IPS DF 4.7 (cell line): Measurements from ENCODE around the gene LAMA4.
A peak's percentile ranks its signal among the peaks of the same experiment; 100 is the strongest.

Experiments
- DNase-seq: peaks from one replicate; pipeline ENCODE4 v3.0.0-alpha.2; 2013; ENCODE audit warnings: low spot score; ENCODE audit errors: extremely low read depth

The LAMA4 gene

DNA sequence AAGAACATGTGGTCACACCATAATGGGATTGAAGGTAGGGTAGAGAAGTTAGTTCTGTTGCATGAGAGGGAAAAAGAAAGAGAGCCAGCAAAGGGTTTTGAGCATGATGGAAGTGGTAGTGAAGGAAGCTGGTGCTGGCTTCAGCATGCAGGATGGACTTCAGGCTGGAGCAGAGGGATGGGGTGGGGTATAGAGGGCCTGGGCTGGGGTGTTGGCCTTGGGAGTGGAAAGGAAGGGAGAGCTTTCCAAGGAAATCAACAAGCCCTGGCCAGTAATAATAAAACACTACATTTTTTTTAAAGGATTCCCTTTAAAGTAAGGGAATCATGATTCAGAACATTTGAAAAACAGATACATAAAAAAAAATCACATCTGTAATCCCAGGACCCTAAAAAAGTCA, 61.2 kb downstream of the LAMA4 start:
- no peak for DNase-seq

DNA sequence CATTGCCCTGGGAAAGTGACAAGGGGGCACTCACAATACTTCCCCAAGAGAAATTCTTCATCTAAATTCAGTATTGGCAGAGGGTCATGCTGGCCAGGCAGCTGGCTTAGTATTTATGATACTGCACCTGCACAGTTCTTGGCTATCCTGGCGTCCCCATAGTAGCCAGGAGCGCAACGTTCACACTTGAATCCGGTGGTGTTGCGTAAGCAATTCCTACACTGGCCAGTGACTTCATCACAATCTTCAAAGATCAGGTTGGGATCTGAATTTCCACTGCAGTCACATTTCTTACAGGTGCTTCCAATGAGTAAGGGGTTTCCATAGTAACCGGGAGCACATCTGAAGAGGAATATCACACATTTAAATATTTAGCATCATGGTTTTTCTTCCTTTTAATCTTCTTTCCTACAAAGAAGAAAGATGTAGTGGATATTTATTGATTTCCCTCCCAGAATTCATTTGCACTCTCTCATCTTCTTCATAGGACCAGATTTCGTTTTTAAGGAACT, 62.8 kb downstream of the LAMA4 start:
- no peak for DNase-seq

DNA sequence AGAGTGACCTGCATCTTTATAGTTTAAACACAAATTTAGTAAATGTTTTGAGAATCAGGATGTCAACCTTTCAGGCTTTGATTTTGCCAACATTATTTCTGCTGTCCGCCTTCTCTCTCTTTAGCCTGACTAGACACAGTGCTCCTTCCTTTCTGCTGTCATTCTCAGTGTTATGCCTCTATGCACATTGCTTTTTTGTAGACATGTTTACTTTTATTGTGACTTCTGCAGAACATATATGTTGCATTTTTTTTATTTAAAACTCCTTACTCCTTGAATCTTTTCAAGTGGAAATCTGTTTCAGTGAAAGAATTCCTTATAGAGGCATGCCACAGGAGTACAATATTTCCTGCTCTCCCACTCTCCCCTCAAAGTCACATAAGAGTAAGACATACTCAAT, 64.2 kb downstream of the LAMA4 start:
- no peak for DNase-seq

DNA sequence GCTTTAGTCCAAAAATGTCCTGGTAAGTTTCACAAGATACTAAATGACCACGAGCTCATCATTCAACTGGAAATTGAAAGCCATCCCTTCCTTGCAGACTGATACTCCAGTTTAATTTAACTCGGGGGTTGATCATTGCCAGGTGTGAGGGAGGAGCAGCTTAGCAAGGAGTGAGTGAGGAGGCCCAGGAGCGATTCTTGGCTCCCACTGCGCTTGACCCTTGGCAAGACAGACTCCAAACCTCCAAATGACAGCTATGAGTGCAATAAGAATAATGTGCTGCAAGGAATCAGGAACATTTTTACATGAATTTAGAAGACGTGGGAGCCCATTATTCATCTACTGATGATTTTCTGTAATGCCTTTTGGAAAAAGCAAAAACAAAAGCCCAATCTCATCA, 64.9 kb downstream of the LAMA4 start:
- no peak for DNase-seq

DNA sequence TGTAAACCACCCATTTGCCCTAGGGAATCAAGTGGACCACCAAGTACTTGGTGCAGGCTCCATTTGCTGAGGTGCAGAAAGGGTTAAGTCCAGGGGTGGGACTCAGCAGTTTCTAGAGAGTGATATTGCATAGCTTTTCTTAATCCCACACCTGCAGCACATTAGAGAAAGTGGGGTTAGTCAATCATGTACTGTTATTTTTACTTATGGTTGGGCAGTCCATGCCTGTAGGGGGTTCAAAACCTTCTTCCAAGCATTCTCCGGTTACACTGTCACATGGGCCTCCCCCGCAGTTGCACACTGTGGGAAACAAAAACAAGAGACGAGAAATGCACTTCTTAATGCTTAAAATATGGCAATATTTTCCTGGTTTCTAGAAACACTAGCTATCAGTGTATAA, 65.5 kb downstream of the LAMA4 start:
- no peak for DNase-seq

DNA sequence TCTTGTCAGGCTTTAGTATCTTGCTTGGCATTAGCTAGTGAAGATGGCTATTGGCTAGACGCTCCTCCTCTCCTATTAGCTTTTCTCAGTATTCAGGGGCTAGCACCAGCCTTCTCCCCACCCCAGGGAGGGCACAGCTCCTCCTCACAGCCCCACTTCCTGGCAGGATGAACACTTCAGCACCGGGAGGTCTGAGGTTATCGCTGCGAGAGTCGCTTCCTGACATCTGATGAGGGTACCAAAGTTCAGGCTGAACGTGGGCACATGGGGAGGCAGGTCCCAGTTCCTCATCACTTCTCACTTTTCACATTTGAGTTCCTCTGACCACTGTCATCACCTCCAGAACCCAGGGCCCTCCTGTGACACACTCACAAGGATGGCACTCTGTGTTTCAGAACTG, 66.6 kb downstream of the LAMA4 start:
- no peak for DNase-seq

DNA sequence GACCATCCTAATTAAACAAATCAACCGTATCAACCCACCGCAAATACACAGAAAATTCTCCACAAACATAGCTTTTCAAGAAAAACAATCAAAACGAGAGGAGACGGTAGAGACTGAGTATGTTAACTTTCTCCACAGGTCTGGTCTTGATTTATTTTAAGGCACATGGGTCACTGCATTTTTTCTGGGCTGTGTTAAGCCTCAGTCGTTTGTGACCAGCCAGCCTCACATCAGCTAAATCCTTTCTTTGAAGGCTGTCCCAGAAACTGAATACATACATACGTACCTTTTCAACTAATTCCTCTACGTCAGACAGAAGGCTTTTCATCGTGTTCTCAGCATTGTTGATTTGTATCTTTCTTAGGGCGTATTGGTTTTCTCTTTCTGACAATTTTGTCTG, 69.4 kb downstream of the LAMA4 start:
- no peak for DNase-seq

DNA sequence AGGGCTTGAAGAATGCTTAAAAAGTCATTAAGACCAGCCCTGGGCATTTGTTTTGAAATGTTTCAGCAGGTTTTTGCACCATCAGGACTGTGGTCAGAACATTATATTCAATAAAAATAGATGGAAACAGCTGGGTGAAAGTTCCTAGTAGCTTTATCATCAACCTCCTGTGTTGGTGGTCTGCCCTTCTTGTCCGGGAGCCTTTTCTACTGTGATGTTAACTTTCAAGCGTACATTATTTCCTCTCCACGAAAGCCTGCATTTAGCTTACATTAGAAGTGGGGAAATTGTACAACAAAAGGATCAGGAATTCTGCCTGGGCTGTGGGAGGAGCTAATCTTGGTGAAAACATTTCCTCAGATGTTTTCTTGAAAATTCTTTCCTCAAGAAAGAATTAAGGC, 71.1 kb downstream of the LAMA4 start:
- no peak for DNase-seq

DNA sequence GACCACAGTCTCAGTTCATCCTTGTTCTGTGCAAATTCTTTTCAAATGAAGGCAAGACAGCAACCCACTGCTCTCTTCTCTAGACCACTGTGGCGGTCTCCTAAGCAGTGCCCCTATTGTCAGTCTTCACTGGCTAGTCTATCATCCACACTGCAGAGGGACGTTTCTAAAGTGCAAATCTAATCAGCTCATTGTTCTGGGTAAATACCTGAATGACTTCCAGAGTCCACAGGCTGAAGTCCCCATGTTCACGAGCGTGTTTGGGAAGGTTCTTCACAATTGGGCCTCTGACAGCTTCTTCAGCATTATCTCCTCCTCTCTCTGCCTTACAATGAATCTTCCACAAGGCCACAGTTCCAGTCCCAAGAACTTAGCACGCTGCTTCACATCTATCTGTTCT, 73.2 kb downstream of the LAMA4 start:
- DNase-seq, result no peak

DNA sequence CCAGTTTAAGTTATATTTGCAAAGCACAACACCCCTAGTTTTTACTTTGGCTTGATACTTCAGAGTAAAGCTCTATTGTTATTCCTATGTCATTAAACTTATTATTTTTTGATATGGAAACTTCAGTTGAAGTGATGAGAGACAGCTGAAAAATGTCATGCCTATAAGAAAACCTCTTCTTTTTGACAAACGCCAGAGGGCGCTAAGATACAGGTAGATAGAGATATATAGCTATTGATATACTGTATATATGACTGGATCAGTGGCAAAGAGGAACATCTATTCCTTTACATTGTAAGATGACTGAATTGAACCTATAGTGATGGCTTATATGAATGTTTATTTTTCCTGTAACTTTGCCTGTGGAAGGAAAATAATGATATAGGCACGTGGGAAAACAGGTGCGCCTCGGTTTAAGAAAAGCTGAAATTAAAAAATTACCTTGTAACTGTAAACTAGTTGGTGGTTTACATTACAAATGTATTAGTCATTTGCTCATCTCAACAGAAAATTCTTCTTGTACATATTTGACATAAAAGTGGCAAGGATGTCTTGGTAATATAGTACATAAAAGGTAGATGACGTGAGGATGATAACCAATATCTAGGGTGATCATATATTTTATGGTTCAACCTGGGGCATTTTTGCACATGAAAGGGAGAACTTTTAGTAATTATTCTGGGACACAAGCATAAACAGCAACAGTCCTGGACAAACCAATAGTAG, 74.1 kb downstream of the LAMA4 start:
- peak; percentile 28 for DNase-seq

DNA sequence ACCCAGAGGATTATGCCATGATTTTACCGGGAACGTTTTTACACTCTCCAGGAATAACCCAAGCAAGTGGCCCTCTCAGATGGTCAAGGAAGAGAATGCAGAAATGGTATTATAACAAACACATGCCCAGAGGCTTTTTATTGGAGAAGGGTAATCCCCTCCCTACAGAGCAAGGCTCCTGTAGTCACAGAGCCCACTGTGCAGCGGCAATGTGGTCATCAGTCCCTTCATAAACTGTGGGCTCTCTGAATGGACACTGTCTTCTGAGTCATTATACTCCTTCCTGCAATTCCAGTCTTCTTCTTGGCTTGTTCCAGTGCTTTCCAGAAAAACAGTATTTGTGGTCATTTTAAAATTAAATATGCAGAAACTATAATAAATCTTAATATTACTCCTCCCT, 74.7 kb downstream of the LAMA4 start:
- no peak for DNase-seq

DNA sequence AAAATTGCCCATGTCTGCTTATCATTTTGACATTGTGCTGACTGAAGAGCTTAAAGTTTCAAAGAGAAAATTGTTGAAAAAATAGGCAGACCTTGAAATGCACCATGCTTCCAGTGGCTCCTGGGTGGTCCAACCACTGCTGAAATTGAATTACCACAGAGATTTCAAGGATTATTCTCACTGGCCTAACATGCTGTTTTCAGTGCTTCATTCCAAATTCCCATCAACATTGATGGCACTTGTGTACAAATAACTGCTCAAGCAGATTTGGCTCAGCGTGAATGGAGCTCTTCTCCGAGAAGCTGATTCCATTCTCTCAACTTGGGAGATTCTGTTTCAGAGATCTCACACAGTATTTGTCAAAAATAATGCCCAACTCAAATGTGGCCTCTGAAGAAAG, 75.5 kb downstream of the LAMA4 start:
- no peak for DNase-seq

DNA sequence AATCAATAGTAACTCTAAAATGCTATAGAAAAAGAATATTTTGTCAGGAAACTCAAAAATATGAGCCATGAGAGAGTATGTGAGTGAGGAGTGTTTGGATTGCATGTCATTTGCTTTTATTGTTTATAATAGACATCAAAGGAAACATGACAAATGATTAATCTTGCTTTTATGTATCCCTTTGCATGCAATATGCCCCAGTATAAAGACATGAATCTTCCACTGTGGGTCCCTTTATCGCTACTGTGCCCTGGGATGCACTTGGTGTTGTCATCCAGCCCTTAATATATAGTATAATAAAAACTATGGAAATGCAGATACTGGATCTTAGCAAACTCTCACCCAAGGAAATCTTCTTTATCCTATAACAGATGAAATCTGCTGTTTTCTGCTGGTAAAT, 77.3 kb downstream of the LAMA4 start:
- DNase-seq, result no peak

DNA sequence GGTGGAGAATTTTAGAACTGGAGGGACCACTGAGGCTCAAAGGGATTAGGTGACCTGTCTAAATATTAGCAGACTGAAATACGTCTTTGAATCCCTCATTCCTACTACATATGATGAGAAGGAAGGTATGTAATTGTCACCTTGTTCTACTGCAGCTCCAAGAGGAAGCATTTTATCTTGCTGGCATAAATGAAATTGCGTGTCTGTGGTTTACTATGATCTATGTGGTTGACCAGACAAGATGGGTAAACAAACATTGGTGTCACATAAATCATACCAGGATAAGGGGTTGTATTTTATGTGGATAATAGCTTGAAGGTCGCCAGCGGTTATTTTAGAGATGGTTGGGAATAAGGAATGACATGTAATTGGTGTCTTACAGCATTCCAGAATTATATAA, 78.2 kb downstream of the LAMA4 start:
- no peak for DNase-seq

DNA sequence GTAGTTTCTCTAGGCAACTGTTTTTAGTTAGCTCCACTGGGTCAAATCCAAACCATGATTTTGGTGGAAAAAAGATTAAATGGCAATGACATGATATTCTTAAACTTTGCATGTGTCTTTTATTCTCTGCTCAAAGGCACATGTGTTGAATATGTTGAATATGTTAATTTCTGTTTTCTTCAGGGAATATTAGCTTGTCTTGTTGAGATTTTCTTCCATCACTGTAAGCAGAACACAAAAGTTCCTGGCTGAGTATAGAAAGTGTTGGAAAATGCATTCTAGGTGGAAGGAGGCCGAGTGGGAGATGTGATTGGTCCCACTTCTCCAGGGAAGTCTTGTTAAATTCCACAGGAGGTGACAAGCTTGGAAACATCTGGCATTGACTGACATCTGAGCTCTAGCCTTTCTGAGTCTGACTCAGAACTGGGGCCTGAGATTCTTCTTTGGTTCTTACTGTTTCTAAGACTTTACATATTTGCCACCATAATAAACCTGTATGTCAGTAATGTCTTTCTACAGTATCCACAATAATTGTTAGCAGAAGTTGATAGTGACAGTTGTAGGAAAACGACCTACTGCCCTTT, 81.1 kb downstream of the LAMA4 start:
- no peak for DNase-seq

DNA sequence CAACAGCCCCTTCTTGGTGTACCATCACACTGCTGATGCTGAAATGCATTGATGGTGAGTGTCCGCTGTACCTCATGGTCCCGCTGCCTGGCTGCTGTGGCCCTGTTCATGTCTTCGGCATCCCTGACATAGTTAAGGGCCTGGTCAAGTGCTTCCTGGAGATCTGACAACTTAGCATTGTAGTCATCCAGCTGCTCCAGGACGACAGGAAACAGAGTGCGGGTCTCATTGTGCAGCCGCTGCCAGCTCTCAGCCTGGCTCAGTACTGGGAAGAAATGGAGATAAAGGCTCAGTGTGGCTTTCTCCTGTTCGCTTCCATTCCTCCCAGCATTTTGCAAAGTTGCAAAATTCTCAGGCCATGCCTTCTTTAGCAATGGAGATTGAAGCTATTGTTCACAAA, 81.8 kb downstream of the LAMA4 start:
- DNase-seq, result no peak

DNA sequence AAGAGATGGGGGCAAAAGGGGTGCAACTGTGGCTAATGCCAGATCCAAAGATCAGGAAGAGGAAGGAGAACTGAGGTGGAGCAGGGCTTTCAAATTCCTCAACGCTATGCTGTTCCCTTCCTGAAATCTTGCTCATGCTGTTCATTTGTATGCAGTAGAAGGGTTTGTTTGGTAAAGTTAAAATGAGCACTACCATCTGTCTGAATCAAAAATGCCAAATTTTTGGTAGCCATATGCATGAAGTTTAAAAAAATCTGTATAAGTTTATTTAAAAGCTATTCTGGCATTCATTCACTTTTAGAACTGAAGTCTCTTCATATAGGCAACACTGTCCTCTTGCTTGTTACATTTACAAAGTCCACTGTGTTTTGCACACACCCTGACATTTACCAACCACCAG, 84.8 kb downstream of the LAMA4 start:
- DNase-seq, result no peak

DNA sequence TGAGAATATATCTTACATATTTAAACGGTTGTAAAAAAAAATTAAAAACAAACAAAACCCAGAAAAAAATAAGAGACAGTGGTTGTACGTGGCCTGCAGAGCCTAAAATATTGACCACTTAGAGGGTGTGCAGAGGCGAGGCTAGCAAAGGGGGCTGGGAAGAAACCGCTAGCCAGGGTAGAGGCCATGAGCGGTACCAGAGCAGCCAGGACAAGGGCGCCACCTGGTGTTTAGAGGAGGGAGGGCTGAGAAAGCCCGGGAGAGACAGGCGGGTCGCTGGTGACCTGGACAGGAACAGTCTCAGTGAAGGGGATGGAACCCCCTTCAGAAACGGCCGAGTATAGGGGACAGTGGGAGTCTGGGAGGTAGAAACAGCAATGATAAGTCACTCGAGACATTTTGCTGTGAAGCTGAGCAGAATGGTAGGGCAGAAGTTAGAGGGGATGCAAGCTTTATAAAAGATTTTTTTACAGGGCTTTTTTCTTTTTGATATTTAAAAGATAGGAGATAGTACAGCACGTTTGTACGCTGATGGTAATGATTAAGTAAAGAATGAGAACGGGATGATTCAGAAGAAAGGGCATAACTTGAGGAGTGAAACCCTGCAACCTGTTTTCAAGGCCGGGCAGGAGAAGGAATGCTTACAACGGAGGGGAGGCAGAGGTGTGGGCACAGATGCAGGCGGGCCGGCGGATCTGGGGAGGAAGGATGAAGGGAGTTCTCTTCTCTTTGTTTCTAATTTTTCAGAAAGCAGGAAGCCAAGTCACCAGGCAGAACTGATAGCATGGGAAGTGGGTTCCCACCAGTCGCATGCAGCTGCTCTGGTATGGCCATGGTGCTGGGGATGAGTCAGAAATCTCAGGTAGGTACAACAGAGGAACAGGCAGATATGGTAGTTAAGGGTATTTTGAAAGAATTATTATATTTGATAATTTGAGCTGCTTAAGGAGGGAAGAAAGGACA, 90.8 kb downstream of the LAMA4 start:
- DNase-seq, result peak; percentile 16

DNA sequence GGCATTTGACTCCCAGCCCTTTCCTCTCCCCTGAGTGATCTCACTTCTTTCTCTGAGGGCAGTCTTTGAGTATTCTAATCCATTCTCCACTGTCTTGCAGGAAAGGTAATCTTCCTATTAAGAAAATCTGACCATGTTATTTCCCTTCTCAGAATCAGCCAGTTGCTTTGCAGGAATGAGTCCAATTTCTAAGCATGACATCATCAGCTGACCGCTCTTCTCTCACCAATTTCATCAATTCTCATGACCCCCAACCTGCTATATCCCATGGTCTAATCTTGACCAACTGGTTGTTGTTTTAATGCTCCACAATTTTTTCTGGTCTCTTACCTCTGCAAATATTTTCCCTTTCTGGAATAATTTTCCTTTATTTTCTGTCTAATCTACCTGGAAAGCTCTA, 93.6 kb downstream of the LAMA4 start:
- DNase-seq, result no peak

DNA sequence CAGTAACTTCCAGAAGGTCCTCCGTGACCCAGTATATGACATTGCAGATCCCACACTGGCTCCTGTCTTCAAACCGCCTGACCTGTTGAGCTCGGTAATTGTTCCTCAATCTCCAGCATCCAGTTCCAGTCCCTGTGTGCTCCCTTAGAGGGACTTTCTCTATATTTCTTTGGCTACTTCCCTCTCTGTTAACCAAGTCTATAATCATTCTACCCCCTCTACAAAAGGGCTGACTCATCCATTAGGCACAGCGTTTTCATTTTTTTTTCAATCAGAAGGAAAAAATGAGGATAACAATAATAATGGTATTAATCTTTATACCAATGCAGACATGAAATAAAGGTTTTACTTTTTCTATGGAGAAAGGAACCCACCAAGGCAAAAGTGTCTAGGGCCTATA, 97.7 kb downstream of the LAMA4 start:
- no peak for DNase-seq

DNA sequence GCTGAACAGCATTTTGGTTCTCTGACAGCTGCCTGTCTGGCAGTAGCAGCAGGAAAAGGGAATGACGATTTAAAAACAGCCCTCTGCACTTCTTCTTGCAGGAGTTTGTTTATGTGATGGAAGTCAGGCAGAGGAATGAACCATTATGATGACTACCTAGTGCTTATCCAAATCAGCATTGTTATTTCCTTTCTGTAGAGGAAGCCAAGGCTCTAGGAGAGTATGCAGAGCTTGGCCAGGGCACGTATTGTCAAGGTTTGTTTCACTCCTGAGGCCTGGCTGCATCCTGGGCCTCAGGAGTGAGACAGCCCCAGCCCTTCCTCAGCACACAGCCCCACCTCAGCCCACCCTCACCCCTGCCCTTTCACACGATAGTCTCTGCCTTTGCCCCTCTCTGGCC, 98.5 kb downstream of the LAMA4 start:
- DNase-seq, result no peak

DNA sequence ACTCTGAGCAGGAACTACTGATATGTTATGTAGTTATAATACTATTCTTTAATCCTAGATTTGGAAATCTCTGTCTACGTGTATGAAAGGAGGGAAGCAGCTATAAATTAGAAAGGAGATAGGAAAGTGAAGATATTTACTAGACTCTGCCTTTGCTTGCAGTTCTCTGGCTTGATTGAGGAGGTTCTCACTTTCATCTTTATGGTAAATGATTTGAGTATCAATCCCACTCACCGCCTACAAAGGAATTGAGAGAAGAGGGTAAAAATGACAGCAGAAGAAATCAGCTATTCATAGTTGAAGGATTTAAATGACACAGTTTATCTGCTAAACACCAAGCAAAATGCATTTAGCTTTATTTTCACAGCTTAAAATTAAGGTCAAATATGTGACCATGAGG, 99.7 kb downstream of the LAMA4 start:
- no peak for DNase-seq
